ENCODE results near the gene RNF123.

Gene RNF123

DNA sequence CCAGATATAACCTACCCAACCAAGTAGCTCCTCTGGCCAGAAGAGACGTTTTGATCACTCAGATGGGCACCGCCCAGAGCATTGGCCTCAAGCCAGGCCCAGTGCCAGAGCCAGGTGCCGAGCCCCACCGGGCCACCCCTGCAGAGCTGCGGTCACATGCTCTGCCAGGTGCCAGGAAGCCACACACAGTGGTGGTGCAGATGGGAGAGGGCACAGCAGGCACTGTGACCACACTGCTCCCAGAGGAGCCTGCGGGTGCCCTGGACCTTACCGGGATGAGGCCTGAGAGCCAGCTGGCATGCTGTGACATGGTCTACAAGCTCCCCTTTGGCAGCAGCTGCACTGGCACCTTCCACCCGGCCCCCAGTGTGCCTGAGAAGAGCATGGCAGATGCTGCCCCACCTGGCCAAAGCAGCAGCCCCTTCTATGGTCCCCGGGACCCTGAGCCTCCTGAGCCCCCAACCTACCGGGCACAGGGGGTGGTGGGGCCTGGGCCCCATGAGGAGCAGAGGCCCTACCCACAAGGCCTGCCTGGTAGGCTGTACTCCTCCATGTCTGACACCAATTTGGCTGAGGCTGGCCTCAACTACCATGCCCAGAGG, 34.3 kb upstream of the RNF123 start:
- no peaks in the 10 kb centered on the region for H3K9me3 ChIP-seq (ENCODE audit: low read length)
- H3K4me1 ChIP-seq (ENCODE audit: insufficient read depth, low read length, severe bottlenecking): no peaks in the 10 kb centered on the region
- TF ChIP-seq, protein P1, sequence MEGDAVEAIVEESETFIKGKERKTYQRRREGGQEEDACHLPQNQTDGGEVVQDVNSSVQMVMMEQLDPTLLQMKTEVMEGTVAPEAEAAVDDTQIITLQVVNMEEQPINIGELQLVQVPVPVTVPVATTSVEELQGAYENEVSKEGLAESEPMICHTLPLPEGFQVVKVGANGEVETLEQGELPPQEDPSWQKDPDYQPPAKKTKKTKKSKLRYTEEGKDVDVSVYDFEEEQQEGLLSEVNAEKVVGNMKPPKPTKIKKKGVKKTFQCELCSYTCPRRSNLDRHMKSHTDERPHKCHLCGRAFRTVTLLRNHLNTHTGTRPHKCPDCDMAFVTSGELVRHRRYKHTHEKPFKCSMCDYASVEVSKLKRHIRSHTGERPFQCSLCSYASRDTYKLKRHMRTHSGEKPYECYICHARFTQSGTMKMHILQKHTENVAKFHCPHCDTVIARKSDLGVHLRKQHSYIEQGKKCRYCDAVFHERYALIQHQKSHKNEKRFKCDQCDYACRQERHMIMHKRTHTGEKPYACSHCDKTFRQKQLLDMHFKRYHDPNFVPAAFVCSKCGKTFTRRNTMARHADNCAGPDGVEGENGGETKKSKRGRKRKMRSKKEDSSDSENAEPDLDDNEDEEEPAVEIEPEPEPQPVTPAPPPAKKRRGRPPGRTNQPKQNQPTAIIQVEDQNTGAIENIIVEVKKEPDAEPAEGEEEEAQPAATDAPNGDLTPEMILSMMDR (IDR thresholded peaks at IDR 0.05; ENCODE audit: low read length): no peak
- no peak for TF ChIP-seq EZH2 (IDR thresholded peaks at IDR 0.05; ENCODE audit: borderline replicate concordance, low read length)

DNA sequence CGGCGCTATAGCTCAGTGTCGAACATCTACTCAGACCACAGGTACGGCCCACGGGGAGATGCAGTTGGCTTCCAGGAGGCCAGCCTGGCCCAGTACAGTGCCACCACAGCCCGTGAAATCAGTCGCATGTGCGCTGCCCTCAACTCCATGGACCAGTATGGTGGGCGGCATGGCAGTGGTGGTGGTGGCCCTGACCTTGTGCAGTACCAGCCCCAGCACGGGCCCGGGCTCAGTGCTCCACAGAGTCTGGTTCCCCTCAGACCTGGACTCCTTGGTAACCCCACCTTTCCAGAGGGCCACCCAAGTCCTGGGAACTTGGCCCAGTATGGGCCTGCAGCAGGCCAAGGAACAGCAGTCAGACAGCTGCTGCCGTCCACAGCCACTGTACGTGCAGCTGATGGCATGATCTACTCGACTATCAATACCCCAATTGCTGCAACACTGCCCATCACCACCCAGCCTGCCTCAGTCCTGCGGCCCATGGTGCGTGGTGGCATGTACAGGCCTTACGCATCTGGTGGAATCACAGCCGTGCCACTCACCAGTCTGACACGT, 33.5 kb upstream of the RNF123 start:
- TF ChIP-seq EZH2 (IDR thresholded peaks at IDR 0.05; ENCODE audit: borderline replicate concordance, low read length): no peak
- TF ChIP-seq, protein P1 (IDR thresholded peaks at IDR 0.05; ENCODE audit: low read length): no peak
- Histone ChIP-seq H3K9ac (ENCODE audit: low read length) (no peak overlapping the region), H3K27ac (ENCODE audit: low read depth, low read length, poor library complexity, severe bottlenecking) (no peak overlapping the region), H3F3A (ENCODE audit: insufficient read depth, low read length) (no peaks in the 10 kb centered on the region), H3K79me2 (ENCODE audit: insufficient read depth, low read length) (no peaks in the 10 kb centered on the region), H3K36me3 (ENCODE audit: insufficient read depth, low read length) (no peaks in the 10 kb centered on the region), H3K4me2 (ENCODE audit: low read length) (no peak overlapping the region), H4K20me1 (ENCODE audit: insufficient read depth, low read length) (no peaks in the 10 kb centered on the region), H3K9me3 (ENCODE audit: low read length) (no peaks in the 10 kb centered on the region), H3K4me3 (ENCODE audit: low read depth, low read length, poor library complexity, severe bottlenecking) (no peak overlapping the region), H3K27me3 (ENCODE audit: insufficient read depth, low read length) (no peaks in the 10 kb centered on the region; the same call in 1 of the 2 replicates), H2AFZ (ENCODE audit: low read length) (no peak overlapping the region), H3K4me1 (ENCODE audit: insufficient read depth, low read length, severe bottlenecking) (no peaks in the 10 kb centered on the region), H3K9me2 (ENCODE audit: low read depth, low read length) (no peaks in the 10 kb centered on the region)

More for the DNA sequence above, 34.3 kb upstream of the RNF123 start:
- H4K20me1 ChIP-seq (ENCODE audit: insufficient read depth, low read length): no peaks in the 10 kb centered on the region
- H3K9ac ChIP-seq (ENCODE audit: low read length): no peak overlapping the region
- no peaks in the 10 kb centered on the region for H3F3A ChIP-seq (ENCODE audit: insufficient read depth, low read length)
- H3K27me3 ChIP-seq (ENCODE audit: insufficient read depth, low read length): no peaks in the 10 kb centered on the region; the same call in 1 of the 2 replicates
- H3K4me3 ChIP-seq (ENCODE audit: low read depth, low read length, poor library complexity, severe bottlenecking): no peak overlapping the region
- no peak overlapping the region for H3K4me2 ChIP-seq (ENCODE audit: low read length)
- no peaks in the 10 kb centered on the region for H3K9me2 ChIP-seq (ENCODE audit: low read depth, low read length)
- no peaks in the 10 kb centered on the region for H3K36me3 ChIP-seq (ENCODE audit: insufficient read depth, low read length)
- no peak overlapping the region for H3K27ac ChIP-seq (ENCODE audit: low read depth, low read length, poor library complexity, severe bottlenecking)
- H3K79me2 ChIP-seq (ENCODE audit: insufficient read depth, low read length): no peaks in the 10 kb centered on the region
- H2AFZ ChIP-seq (ENCODE audit: low read length): no peak overlapping the region

DNA sequence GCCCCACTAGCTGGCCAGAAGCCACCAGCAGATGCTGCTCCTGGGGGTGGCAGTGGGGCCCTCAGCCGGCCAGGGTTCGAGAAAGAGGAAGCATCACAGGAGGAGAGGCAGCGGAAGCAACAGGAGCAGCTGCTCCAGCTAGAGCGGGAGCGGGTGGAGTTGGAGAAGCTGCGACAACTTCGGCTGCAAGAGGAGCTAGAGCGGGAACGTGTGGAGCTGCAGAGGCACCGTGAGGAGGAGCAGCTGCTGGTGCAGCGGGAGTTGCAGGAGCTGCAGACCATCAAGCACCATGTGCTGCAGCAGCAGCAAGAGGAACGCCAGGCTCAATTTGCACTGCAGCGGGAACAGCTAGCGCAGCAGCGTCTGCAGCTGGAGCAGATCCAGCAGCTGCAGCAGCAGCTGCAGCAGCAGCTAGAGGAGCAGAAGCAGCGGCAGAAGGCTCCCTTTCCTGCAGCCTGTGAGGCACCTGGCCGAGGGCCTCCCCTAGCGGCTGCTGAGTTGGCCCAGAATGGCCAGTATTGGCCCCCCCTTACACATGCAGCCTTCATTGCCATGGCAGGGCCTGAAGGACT, 32.7 kb upstream of the RNF123 start:
- no peaks in the 10 kb centered on the region for H3K9me2 ChIP-seq (ENCODE audit: low read depth, low read length)
- no peak overlapping the region for H3K9ac ChIP-seq (ENCODE audit: low read length)
- no peaks in the 10 kb centered on the region for H3K36me3 ChIP-seq (ENCODE audit: insufficient read depth, low read length)
- no peaks in the 10 kb centered on the region; the same call in 1 of the 2 replicates for H3K27me3 ChIP-seq (ENCODE audit: insufficient read depth, low read length)
- no peak overlapping the region for H3K4me2 ChIP-seq (ENCODE audit: low read length)
- H2AFZ ChIP-seq (ENCODE audit: low read length): no peak overlapping the region
- no peak overlapping the region for H3K4me3 ChIP-seq (ENCODE audit: low read depth, low read length, poor library complexity, severe bottlenecking)
- no peaks in the 10 kb centered on the region for H3K4me1 ChIP-seq (ENCODE audit: insufficient read depth, low read length, severe bottlenecking)
- no peak for TF ChIP-seq EZH2 (IDR thresholded peaks at IDR 0.05; ENCODE audit: borderline replicate concordance, low read length)
- TF ChIP-seq, protein P1 (IDR thresholded peaks at IDR 0.05; ENCODE audit: low read length): peak; percentile 9
- H3K79me2 ChIP-seq (ENCODE audit: insufficient read depth, low read length): no peaks in the 10 kb centered on the region
- no peaks in the 10 kb centered on the region for H3F3A ChIP-seq (ENCODE audit: insufficient read depth, low read length)
- H3K9me3 ChIP-seq (ENCODE audit: low read length): no peaks in the 10 kb centered on the region
- no peak overlapping the region for H3K27ac ChIP-seq (ENCODE audit: low read depth, low read length, poor library complexity, severe bottlenecking)
- H4K20me1 ChIP-seq (ENCODE audit: insufficient read depth, low read length): no peaks in the 10 kb centered on the region

Data from OCI-LY1 (cell line).